Measurements from ENCODE around the gene GATM. TPM values are rescaled to one million over a fixed set of nuclear protein-coding genes. Genes with fewer than 3 reads are reported as not detected.

Gene GATM
- total RNA-seq, 4 donors from 2014 or later = 14.8 to 28.6 (median 24.7) TPM

GRCh38 chr15:45395943-45396342, 17.6 kb upstream of the GATM start:
- TF ChIP-seq CTCF (IDR thresholded peaks at IDR 0.05; ENCODE audit: low read depth) = no peak

- no peak for TF ChIP-seq CTCF (IDR thresholded peaks at IDR 0.05; ENCODE audit: low read depth)
Observed at GRCh38 chr15:45394681-45395080, 16.3 kb upstream of the GATM start.

- TF ChIP-seq CTCF (IDR thresholded peaks at IDR 0.05; ENCODE audit: low read depth) = no peak
Observed at GRCh38 chr15:45393851-45394250, 15.5 kb upstream of the GATM start.

- no peak for TF ChIP-seq CTCF (IDR thresholded peaks at IDR 0.05; ENCODE audit: low read depth)
Observed at GRCh38 chr15:45392584-45392855, 14.2 kb upstream of the GATM start.

GRCh38 chr15:45391746-45392583, 13.6 kb upstream of the GATM start:
- TF ChIP-seq CTCF (IDR thresholded peaks at IDR 0.05; ENCODE audit: low read depth) = no peak

- TF ChIP-seq CTCF (IDR thresholded peaks at IDR 0.05; ENCODE audit: low read depth) = no peak
Observed at GRCh38 chr15:45389351-45389750, 11.0 kb upstream of the GATM start.

- TF ChIP-seq CTCF (IDR thresholded peaks at IDR 0.05; ENCODE audit: low read depth) = no peak
Observed at GRCh38 chr15:45387380-45388007, 9.2 kb upstream of the GATM start.
